NCI-H1417 (cell line): Measurements from ENCODE around the gene DZIP3.
"Not testable (repeated sequence)": the region's sequence is repeated elsewhere in the genome, so short reads cannot be mapped to it uniquely, and the experiment has no call there.

Source experiments
- DNase-seq, 3 experiments: peaks; one replicate each; lab custom pipeline; 2025; lab: John Stamatoyannopoulos, UW

The DZIP3 gene

GRCh38 chr3:108598375-108598774 is 8.9 kb downstream of the DZIP3 start:
- no peak for DNase-seq

- DNase-seq: no peak
These were observed 10.3 kb downstream of the DZIP3 start for GRCh38 chr3:108599677-108600409.

GRCh38 chr3:108602249-108602934 is 12.9 kb downstream of the DZIP3 start:
- peak in 2 of 3 experiments; percentile 16 to 39 for DNase-seq

GRCh38 chr3:108602935-108603294 is 13.4 kb downstream of the DZIP3 start:
- DNase-seq: peak in 1 of 3 experiments; percentile 31

GRCh38 chr3:108603691-108604090 is 14.2 kb downstream of the DZIP3 start:
- peak in 1 of 3 experiments; percentile 33 for DNase-seq

GRCh38 chr3:108605028-108605427 is 15.5 kb downstream of the DZIP3 start:
- no peak for DNase-seq

GRCh38 chr3:108605491-108605890 is 16.0 kb downstream of the DZIP3 start:
- DNase-seq: no peak

- DNase-seq: no peak
These were observed 19.2 kb downstream of the DZIP3 start for GRCh38 chr3:108608750-108609149.

GRCh38 chr3:108610651-108611050 is 21.1 kb downstream of the DZIP3 start:
- DNase-seq: no peak

GRCh38 chr3:108616090-108616489 is 26.6 kb downstream of the DZIP3 start:
- DNase-seq: not testable (repeated sequence)

- DNase-seq: no peak
These were observed 30.7 kb downstream of the DZIP3 start for GRCh38 chr3:108620250-108620649.

- no peak for DNase-seq
These were observed 34.0 kb downstream of the DZIP3 start for GRCh38 chr3:108623504-108623903.

- DNase-seq: no peak
These were observed 40.5 kb downstream of the DZIP3 start for GRCh38 chr3:108629974-108630373.

GRCh38 chr3:108642526-108642925 is 53.0 kb downstream of the DZIP3 start:
- DNase-seq: no peak

- DNase-seq: peak in 1 of 3 experiments; percentile 4
These were observed 55.8 kb downstream of the DZIP3 start for GRCh38 chr3:108645364-108645763.

GRCh38 chr3:108655664-108656063 is 66.1 kb downstream of the DZIP3 start:
- not testable (repeated sequence) for DNase-seq

- DNase-seq: peak in 1 of 3 experiments; percentile 6
These were observed 72.2 kb downstream of the DZIP3 start for GRCh38 chr3:108661699-108662098.

- peak; percentile 28 to 82 (median 65) for DNase-seq
These were observed 72.7 kb downstream of the DZIP3 start for GRCh38 chr3:108662142-108662738.

GRCh38 chr3:108664266-108664665 is 74.7 kb downstream of the DZIP3 start:
- DNase-seq: no peak

GRCh38 chr3:108667312-108667711 is 77.8 kb downstream of the DZIP3 start:
- DNase-seq: no peak

GRCh38 chr3:108669208-108669607 is 79.7 kb downstream of the DZIP3 start:
- no peak for DNase-seq

- no peak for DNase-seq
These were observed 83.2 kb downstream of the DZIP3 start for GRCh38 chr3:108672701-108673100.
